OCI-LY7 (cell line): Measurements from ENCODE around the gene DPYSL3.

Experiments used
- EZH2phosphoT487 ChIP-seq: fragments of 200-600 bp; sonication (generic); IDR thresholded peaks from 2 replicates; pipeline ENCODE4 v1.6.1; 2018; ENCODE audit warnings: low read depth, borderline replicate concordance, mild to moderate bottlenecking, mixed run types, antibody characterized with exemption, low read length, moderate library complexity, mixed read lengths
- TF ChIP-seq, protein P1 (sequence below): fragments of 200-600 bp; sonication (generic); conservative IDR thresholded peaks from 2 replicates; pipeline ENCODE4 v1.5.1; 2014; ENCODE audit warnings: mild to moderate bottlenecking, antibody characterized with exemption, low read length, moderate library complexity, mixed read lengths

DNA sequence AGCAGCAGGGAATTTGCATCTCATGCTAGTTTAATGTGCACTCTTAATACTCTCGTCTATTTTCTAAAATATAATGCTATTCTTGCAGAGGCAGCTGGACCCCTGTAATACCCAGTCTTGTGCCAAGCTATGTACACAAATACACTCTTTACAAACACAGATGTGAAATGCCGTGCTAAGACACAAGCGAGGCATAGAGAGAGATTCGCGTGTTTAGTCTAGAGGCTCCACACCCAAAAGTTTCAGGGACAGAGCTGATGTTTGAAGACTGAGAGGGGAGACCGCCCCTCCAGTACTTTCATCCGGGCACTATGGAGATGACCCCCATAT is 1.2 kb downstream of the DPYSL3 start:
- TF ChIP-seq, protein P1, sequence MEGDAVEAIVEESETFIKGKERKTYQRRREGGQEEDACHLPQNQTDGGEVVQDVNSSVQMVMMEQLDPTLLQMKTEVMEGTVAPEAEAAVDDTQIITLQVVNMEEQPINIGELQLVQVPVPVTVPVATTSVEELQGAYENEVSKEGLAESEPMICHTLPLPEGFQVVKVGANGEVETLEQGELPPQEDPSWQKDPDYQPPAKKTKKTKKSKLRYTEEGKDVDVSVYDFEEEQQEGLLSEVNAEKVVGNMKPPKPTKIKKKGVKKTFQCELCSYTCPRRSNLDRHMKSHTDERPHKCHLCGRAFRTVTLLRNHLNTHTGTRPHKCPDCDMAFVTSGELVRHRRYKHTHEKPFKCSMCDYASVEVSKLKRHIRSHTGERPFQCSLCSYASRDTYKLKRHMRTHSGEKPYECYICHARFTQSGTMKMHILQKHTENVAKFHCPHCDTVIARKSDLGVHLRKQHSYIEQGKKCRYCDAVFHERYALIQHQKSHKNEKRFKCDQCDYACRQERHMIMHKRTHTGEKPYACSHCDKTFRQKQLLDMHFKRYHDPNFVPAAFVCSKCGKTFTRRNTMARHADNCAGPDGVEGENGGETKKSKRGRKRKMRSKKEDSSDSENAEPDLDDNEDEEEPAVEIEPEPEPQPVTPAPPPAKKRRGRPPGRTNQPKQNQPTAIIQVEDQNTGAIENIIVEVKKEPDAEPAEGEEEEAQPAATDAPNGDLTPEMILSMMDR, result no peak
- no peak for TF ChIP-seq EZH2phosphoT487
